GM18519 (cell line): ENCODE results near the gene SMARCD2.

Experiments
- ATAC-seq: cut with Tn5 transposase; IDR thresholded peaks from one replicate; pipeline ENCODE4 v1.9.1; 2021; ENCODE audit warnings: mild to moderate bottlenecking, moderate library complexity; ENCODE audit not compliant: unreplicated experiment, low FRiP score

Gene SMARCD2

DNA sequence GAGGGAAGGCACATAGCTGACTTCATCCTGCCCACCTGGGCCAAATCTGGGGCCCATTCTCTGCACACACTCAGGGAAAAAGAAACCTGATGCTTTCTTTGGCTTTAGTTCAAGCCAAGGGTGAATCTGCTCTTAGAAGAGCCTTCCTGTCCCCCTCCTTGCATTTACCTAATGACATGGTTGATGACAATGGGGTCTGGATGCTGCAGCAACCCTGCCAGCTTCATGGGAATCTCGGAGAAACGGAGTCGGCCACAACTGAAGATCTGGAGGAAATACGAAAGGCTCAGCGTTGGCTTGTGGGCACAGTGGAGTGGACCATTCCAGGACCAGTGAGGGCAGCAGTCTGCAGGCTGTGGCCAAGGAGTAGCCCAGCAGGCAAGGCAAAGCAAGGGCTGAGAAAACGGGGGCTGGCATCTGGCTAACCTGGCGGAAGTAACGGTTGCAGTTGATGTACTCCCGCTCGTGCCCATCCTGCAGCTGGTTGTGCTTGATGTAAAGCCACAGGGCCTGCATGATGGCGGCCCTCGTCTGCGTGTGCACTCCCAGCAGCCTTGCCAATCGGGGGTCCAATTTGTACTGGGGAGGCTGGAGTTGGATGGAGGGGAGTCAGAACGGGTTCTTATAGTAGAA, 8.6 kb downstream of the SMARCD2 start:
- ATAC-seq, result no peak

DNA sequence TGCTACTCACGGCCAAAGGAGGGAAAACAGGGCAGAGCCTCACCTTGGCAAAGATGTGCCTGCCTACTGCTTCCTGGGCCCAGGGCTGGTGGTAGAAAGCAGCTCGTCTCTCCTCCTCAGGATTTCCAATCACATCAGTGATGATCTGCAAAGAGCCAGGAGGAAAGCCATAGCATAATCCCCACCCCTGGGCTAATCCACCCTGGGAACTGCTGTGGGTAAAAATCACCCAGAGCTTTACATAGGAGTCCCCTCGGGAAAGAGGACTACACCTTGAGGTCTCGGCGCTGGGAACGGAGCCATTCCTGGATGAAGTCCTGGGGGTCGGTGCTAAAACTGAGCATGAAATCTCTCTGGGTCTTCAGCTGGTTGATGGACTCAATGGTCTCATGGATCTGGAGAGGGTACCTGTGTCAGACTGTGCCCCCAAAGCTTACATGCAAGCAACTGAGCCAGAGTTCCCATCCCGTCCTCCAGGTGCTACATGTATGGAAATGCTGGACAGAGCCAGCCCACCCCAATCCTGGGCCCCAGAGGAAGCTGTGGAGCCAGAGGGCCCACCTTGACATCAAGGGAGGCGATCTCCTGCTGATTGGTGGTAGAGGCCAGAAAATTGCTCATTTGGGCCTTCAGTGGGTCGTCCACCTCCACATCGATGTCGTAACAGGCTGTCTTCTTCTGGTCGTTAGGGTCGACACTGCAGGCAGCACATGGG, 9.3 kb downstream of the SMARCD2 start:
- no peak for ATAC-seq

DNA sequence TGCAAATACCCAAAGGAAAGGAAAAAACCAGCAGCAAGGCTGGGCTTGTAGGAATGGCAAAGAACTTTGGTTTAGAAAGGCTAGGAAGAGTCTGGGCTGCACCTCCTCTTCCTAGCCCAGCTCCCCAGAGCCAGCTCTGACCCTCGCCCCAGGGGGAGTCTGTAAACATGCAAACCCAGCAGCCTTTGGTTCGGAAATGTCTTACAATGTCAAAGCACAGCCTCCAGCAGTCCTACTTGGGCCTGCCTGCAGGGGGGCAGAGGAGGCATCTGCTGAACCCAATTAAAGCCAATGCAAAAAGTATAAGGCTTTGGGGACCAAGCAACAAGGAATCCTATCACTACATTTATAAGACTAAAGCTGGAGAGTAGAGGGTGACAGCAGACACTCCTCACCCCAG, 10.0 kb downstream of the SMARCD2 start:
- ATAC-seq, result no peak

- ATAC-seq, result no peak
These were observed 10.5 kb downstream of the SMARCD2 start for GRCh38 chr17:63832014-63832413.

DNA sequence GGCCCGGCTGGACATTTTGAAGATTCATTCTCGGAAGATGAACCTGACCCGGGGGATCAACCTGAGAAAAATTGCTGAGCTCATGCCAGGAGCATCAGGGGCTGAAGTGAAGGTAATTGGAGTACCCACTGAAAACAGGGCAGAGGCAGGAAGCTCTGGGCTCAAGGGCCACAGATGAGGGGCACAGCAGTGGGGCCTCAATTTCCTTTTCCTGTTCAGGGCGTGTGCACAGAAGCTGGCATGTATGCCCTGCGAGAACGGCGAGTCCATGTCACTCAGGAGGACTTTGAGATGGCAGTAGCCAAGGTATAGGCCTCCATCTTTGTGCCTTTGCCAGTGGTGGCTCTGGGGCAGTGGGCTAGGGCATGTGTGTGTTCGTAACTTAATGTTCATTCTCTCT, 11.0 kb downstream of the SMARCD2 start:
- no peak for ATAC-seq

DNA sequence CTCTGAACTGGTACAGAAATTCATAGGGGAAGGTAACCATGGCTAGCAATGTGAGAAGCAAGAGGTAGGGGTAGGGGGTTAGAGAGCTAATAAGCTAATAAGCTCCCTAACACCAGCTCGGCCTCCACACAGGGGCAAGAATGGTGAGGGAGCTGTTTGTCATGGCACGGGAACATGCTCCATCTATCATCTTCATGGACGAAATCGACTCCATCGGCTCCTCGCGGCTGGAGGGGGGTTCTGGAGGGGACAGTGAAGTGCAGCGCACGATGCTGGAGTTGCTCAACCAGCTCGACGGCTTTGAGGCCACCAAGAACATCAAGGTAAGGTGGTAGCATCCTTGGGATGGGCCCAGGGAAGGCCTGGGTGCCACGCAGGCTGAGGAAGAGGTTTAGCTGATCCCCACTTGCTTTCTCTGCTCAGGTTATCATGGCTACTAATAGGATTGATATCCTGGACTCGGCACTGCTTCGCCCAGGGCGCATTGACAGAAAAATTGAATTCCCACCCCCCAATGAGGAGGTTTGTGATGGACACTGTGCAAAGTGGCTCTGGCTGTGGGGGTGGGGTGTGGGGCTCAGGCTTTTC, 11.5 kb downstream of the SMARCD2 start:
- ATAC-seq, result no peak

DNA sequence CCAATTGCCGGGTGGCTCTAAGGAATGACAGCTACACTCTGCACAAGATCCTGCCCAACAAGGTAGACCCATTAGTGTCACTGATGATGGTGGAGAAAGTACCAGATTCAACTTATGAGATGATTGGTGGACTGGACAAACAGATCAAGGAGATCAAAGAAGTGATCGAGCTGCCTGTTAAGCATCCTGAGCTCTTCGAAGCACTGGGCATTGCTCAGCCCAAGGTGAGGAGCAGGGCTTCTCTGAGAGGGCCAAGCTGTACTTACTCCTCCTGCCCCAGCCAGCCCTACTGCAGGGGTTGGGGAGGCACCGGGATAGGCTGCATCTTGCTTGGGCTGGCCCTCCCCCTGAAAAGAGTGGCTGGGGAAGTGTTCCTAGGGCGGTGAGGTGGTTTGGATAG, 12.2 kb downstream of the SMARCD2 start:
- no peak for ATAC-seq

- ATAC-seq, result no peak
These were observed 13.5 kb downstream of the SMARCD2 start for GRCh38 chr17:63828936-63829335.

- no peak for ATAC-seq
These were observed 14.7 kb downstream of the SMARCD2 start for GRCh38 chr17:63827801-63828221.

- ATAC-seq, result peak; percentile 53
These were observed 15.3 kb downstream of the SMARCD2 start, which contains the start of the genes FTSJ3 and PSMC5 for GRCh38 chr17:63827002-63827800. Gene FTSJ3 (minus strand): TSS chr17:63827663. CDS start chr17:63826902, 761 bp downstream. Gene PSMC5 (plus strand): TSS chr17:63827431. CDS start chr17:63827491, 60 bp downstream.

GRCh38 chr17:63826468-63827001, 15.9 kb downstream of the SMARCD2 start:
- ATAC-seq, result no peak

DNA sequence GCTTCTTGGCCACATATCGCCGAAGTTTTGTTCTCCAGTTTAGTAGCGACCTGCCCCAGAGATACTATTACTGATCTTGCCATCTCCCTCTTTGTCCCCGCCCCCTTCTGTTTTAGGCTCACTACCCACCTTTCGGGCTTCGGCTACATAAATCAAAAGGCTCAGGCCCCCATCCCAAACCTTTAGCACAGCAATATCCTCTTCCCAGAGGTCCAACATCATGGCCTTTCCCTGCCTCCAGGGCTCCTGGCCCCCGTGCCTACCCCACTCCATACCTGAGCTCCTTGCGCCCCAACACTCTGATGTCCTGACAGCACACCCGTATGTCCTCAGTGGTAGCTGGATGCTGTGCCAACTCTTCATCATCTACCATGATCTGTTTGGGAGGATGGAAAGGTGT, 18.1 kb downstream of the SMARCD2 start:
- ATAC-seq, result no peak

DNA sequence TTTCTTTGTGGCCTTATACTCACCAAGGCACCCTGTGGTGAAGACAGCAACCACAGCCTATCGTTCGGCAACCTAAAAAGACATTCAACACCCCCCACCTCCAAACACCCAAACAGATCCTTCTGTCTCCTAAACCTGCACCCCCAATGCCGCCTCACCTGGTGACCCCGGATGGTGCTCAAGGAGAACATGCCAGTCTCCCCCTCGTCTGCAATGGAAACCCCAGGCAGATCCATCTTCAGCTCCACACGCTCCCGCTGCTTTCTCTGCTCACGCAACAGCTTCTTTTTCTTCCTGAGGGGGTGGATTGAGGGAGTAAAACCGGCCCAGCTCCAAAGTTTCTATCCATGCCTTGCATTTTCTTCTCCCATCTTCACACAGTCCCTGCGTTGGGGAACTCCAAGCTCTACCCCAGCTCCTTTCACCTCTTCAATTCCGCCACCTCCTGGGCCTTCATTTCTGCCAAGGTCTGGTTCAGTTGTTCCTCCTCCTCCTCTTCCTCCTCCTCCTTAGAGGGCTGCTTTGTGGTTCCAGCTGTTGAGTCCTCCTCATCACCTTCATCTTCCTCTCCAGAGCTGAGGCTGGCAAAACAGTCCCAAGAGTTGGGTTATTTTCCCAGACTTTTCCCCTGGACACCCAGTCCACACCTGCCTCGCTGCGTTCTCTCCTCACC, 18.7 kb downstream of the SMARCD2 start:
- no peak for ATAC-seq

- ATAC-seq, result no peak
These were observed 19.9 kb downstream of the SMARCD2 start for GRCh38 chr17:63822537-63822936.

DNA sequence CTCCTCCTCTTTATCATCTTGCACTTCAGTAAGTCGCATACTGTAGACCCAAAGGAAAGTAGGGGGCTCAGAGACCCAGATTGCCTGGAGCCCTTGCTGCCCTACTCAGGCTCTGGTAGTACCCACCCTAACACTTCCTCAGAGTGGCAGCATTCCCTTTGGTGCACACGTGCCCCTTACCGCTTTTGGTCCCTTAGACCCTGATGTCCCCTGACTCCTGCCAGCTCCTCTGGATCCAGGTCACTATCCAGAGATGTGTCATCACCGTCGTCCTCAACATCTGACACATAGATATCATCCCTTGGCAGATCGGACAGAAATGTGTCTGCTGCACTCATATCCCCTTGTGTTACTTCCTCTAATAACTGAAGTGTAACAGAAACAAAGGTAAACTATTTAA, 20.7 kb downstream of the SMARCD2 start:
- ATAC-seq, result no peak

GRCh38 chr17:63820963-63821561, 21.4 kb downstream of the SMARCD2 start:
- no peak for ATAC-seq

DNA sequence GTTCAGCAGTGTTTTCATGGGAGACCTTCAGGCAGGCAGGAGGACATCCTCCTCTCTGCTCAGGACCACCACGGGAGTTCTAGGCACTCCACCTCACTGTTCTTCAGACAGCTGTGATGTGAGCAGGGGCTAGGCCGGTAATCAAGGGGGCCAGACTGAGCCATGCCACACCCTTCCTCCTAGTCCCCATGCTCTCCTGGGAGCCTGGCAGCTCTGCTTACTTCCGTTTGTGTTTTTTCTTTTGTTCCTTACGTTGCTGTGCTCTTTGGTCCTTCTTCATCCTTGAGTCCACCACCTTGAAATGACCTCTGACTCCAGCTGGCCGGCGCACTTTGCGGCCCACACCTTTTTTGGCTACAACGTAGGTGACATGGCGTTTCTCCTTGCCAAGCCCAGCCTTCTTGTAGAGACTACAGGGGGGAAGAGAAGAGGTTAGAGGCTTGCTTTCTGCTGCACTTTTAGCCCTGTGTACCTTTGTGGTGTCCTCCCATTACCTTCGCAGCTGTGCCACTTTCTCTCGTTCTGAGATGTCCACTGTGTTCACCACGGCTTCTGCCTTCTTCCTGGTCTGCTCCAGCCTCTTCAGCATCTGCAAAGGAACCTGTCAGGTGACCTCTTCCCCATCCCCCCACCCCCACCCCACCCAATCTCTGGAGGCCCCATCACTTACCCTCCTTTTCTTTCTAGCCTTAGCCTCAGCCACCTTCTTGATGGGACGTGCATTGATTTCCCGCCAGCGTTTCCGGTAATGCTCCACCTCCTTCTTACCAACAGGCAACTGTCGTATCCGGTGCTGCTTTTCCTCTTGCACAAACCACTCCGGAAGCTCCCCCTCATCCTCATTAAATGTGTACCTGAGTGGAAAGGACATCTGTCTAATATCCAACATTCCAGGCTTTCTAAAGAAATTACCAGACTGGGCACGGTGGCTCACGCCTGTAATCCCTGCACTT, 22.6 kb downstream of the SMARCD2 start:
- ATAC-seq, result no peak

- ATAC-seq, result no peak
These were observed 23.4 kb downstream of the SMARCD2 start for GRCh38 chr17:63819131-63819530.
